ENCODE data around the gene HSPB6.

HSPB6 gene

GRCh38 chr19:35790981-35791813, 34.4 kb upstream of the HSPB6 start:
- no peaks in the 10 kb centered on the region for H3K27me3 ChIP-seq (ENCODE audit: insufficient read depth, poor library complexity, severe bottlenecking)
- no peak overlapping the region for H3K4me3 ChIP-seq (replicated peaks; ENCODE audit: insufficient read depth, low read length)
- DNase-seq (ENCODE audit: low read depth in 1 of 2, low spot score in 1 of 2) = no peak
- H3K27ac ChIP-seq (replicated peaks) = no peak overlapping the region
- no peak for TF ChIP-seq CTCF (IDR thresholded peaks at IDR 0.05; ENCODE audit: insufficient read depth, low read length)
- TF ChIP-seq SPI1 (IDR thresholded peaks at IDR 0.05; ENCODE audit: borderline replicate concordance, low read depth) = no peak

GRCh38 chr19:35789978-35790944, 33.4 kb upstream of the HSPB6 start:
- no peak for DNase-seq (ENCODE audit: low read depth in 1 of 2, low spot score in 1 of 2)
- no peak overlapping the region for H3K27ac ChIP-seq (replicated peaks)
- H3K4me3 ChIP-seq (replicated peaks; ENCODE audit: insufficient read depth, low read length) = no peak overlapping the region
- no peaks in the 10 kb centered on the region for H3K27me3 ChIP-seq (ENCODE audit: insufficient read depth, poor library complexity, severe bottlenecking)
- TF ChIP-seq REST (IDR thresholded peaks at IDR 0.05; ENCODE audit: insufficient replicate concordance, low read depth) = no peak
- TF ChIP-seq POLR2AphosphoS5 (IDR thresholded peaks at IDR 0.05; ENCODE audit: low read depth) = no peak
- no peak for TF ChIP-seq GABPA (IDR thresholded peaks at IDR 0.05; ENCODE audit: low read depth)
- TF ChIP-seq CTCF (IDR thresholded peaks at IDR 0.05; ENCODE audit: insufficient read depth, low read length) = no peak
- TF ChIP-seq SPI1 (IDR thresholded peaks at IDR 0.05; ENCODE audit: borderline replicate concordance, low read depth) = no peak

GRCh38 chr19:35789195-35789977, 32.6 kb upstream of the HSPB6 start:
- Histone ChIP-seq H3K27ac (replicated peaks) (no peak overlapping the region), H3K27me3 (ENCODE audit: insufficient read depth, poor library complexity, severe bottlenecking) (no peaks in the 10 kb centered on the region), H3K4me3 (replicated peaks; ENCODE audit: insufficient read depth, low read length) (no peak overlapping the region)
- DNase-seq (ENCODE audit: low read depth in 1 of 2, low spot score in 1 of 2) = no peak
- TF ChIP-seq REST (IDR thresholded peaks at IDR 0.05; ENCODE audit: insufficient replicate concordance, low read depth) = no peak
- no peak for TF ChIP-seq SPI1 (IDR thresholded peaks at IDR 0.05; ENCODE audit: borderline replicate concordance, low read depth)
- TF ChIP-seq CTCF (IDR thresholded peaks at IDR 0.05; ENCODE audit: insufficient read depth, low read length) = no peak

All from HL-60 (cell line).